ENCODE measurements around the gene BMP7. TPM values are rescaled to one million over a fixed set of nuclear protein-coding genes. Genes with fewer than 3 reads are reported as not detected.

BMP7 gene
- total RNA-seq, 1 donor from 2014 or later: 3.7 TPM

DNA sequence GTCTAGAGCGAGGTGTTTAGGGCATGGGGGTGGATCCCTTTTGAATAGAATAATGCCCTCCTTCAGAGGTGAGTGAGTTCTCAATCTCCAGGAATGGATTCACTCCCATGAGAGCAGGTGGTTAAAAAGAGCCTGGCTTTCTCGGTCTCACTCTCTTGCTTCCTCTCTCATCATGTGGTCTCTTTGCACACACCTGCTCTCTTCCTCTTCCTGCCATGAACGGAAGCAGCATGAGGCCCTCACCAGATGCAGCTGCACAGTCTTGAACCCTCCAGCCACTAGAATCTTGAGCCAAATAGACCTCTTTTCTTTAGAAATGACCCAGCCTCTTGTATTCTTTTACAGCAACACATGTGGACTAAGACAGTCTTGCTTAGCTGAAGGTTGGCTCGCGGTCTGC is 119.3 kb downstream of the BMP7 start:
- TF ChIP-seq, protein P1, sequence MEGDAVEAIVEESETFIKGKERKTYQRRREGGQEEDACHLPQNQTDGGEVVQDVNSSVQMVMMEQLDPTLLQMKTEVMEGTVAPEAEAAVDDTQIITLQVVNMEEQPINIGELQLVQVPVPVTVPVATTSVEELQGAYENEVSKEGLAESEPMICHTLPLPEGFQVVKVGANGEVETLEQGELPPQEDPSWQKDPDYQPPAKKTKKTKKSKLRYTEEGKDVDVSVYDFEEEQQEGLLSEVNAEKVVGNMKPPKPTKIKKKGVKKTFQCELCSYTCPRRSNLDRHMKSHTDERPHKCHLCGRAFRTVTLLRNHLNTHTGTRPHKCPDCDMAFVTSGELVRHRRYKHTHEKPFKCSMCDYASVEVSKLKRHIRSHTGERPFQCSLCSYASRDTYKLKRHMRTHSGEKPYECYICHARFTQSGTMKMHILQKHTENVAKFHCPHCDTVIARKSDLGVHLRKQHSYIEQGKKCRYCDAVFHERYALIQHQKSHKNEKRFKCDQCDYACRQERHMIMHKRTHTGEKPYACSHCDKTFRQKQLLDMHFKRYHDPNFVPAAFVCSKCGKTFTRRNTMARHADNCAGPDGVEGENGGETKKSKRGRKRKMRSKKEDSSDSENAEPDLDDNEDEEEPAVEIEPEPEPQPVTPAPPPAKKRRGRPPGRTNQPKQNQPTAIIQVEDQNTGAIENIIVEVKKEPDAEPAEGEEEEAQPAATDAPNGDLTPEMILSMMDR (conservative IDR thresholded peaks at IDR 0.05; ENCODE audit: low read depth, low read length): no peak
- DNase-seq (ENCODE audit: low read depth): no peak
- H3K4me3 ChIP-seq (ENCODE audit: low read depth, low read length): no peak overlapping the region

GRCh38 chr20:57146155-57146554 is 120.3 kb downstream of the BMP7 start:
- TF ChIP-seq, protein P1 (conservative IDR thresholded peaks at IDR 0.05; ENCODE audit: low read depth, low read length): no peak
- no peak for DNase-seq (ENCODE audit: low read depth)
- H3K4me3 ChIP-seq (ENCODE audit: low read depth, low read length): no peak overlapping the region

DNA sequence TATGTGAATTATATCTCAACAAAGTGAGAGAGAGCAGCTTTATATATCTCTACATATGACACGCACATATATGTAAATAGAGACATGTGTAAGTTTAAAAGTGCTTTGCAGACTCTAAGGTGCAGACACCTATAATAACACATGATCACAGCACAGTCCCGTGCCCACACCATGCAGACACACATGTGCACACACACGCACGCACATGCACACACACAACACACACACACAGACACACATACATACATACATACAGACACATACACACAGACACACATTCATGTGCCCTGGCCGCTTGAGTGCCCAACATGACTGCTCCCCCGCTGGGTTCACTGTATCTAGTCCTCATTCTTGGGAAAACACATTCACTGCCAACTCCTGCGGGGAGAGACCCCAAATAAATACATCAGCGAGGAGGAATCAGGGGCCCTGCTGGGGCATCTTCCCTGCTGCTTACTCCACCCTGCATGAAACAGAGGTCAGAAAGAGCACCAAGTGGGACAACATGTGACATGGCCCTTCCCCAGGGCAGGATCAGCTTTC is 121.3 kb downstream of the BMP7 start:
- no peak overlapping the region for H3K4me3 ChIP-seq (ENCODE audit: low read depth, low read length)
- DNase-seq (ENCODE audit: low read depth): no peak
- TF ChIP-seq, protein P1 (conservative IDR thresholded peaks at IDR 0.05; ENCODE audit: low read depth, low read length): no peak

- TF ChIP-seq, protein P1 (conservative IDR thresholded peaks at IDR 0.05; ENCODE audit: low read depth, low read length): no peak
- no peak for DNase-seq (ENCODE audit: low read depth)
Measured at GRCh38 chr20:57143173-57143572, 123.3 kb downstream of the BMP7 start.

GRCh38 chr20:57142667-57143066 is 123.8 kb downstream of the BMP7 start:
- TF ChIP-seq, protein P1 (conservative IDR thresholded peaks at IDR 0.05; ENCODE audit: low read depth, low read length): no peak
- no peak overlapping the region for H3K4me3 ChIP-seq (ENCODE audit: low read depth, low read length)
- no peak for DNase-seq (ENCODE audit: low read depth)

More at GRCh38 chr20:57143173-57143572, 123.3 kb downstream of the BMP7 start:
- H3K4me3 ChIP-seq (ENCODE audit: low read depth, low read length): no peak overlapping the region

- TF ChIP-seq, protein P1 (conservative IDR thresholded peaks at IDR 0.05; ENCODE audit: low read depth, low read length): no peak
- DNase-seq (ENCODE audit: low read depth): no peak
- no peak overlapping the region for H3K4me3 ChIP-seq (ENCODE audit: low read depth, low read length)
Measured at GRCh38 chr20:57141492-57141891, 124.9 kb downstream of the BMP7 start.

DNA sequence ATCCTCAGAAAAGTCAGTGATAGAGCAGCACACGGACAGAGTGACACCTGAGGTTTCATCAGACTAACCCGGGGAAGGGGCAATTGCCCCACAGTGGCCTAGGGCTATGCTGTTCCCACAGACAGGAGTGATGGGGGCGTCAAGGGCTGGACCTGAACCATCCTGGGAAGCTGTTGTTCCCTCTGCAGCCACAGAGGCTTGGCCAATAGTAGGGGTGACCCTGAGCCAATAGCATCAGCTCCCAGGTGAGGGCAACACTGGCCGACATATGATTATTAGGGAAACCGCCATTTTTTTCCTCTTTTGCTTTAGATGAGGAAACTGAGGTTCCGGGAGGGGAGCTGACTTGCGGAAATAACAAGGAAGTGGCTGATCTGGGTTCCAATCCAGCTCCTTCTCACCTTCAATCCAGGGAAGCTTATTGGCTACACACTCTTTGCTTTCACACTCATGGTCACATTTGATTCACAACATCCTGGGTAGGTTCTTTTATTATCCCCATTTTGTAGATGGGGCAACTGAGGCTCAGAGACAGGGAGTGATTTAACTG is 126.0 kb downstream of the BMP7 start:
- DNase-seq (ENCODE audit: low read depth): no peak
- H3K4me3 ChIP-seq (ENCODE audit: low read depth, low read length): no peak overlapping the region
- TF ChIP-seq, protein P1 (conservative IDR thresholded peaks at IDR 0.05; ENCODE audit: low read depth, low read length): no peak
